ENCODE data around the gene KNDC1.

DNA sequence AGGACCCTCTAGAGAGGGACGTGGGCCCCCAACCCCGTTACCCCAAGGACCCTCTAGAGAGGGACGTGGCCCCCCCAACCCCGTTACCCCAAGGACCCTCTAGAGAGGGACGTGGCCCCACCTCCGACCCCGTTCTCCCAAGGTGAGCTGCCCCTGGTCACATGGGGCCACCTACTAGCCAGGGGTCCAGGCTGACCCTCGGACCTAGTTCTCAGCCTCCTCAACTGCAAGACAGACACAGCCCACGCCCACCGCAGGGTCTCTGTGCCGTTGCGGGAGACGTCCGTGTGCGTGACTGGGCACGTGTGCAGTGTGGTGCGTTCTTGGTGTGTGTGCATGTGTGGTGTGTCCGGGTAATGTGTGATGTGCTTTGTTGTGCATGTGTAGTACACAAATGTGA lies 48.4 kb downstream of the KNDC1 start:
- TF ChIP-seq, protein P1, sequence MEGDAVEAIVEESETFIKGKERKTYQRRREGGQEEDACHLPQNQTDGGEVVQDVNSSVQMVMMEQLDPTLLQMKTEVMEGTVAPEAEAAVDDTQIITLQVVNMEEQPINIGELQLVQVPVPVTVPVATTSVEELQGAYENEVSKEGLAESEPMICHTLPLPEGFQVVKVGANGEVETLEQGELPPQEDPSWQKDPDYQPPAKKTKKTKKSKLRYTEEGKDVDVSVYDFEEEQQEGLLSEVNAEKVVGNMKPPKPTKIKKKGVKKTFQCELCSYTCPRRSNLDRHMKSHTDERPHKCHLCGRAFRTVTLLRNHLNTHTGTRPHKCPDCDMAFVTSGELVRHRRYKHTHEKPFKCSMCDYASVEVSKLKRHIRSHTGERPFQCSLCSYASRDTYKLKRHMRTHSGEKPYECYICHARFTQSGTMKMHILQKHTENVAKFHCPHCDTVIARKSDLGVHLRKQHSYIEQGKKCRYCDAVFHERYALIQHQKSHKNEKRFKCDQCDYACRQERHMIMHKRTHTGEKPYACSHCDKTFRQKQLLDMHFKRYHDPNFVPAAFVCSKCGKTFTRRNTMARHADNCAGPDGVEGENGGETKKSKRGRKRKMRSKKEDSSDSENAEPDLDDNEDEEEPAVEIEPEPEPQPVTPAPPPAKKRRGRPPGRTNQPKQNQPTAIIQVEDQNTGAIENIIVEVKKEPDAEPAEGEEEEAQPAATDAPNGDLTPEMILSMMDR (conservative IDR thresholded peaks at IDR 0.05; ENCODE audit: low read depth, low read length), result no peak
- TF ChIP-seq POLR2A (IDR thresholded peaks at IDR 0.05; ENCODE audit: low read depth, low read length) (no peak), FOS (IDR thresholded peaks at IDR 0.05; ENCODE audit: low read depth, low read length) (no peak), RFX5 (IDR thresholded peaks at IDR 0.05; ENCODE audit: low read depth, low read length) (no peak)
- TF ChIP-seq, protein P2, sequence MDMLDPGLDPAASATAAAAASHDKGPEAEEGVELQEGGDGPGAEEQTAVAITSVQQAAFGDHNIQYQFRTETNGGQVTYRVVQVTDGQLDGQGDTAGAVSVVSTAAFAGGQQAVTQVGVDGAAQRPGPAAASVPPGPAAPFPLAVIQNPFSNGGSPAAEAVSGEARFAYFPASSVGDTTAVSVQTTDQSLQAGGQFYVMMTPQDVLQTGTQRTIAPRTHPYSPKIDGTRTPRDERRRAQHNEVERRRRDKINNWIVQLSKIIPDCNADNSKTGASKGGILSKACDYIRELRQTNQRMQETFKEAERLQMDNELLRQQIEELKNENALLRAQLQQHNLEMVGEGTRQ (IDR thresholded peaks at IDR 0.05; ENCODE audit: low read depth, low read length), result no peak
